B cell (primary cell): ENCODE results near the gene ZNF574. TPM values are rescaled to one million over a fixed set of nuclear protein-coding genes. Genes with fewer than 3 reads are reported as not detected.
A peak's percentile ranks its signal among the peaks of the same experiment; 100 is the strongest.

ENCODE experiments used
- ATAC-seq: fragments of 200-7000 bp; cut with Tn5 transposase; one replicate; pipeline ENCODE4 v1.10.0; 2021; ENCODE audit warnings: low read depth, mild to moderate bottlenecking, moderate number of reproducible peaks, moderate library complexity
- CTCF ChIA-PET: fragments of 350-600 bp; sonication (Branson Sonifier 250); formaldehyde crosslinking; loops from one replicate; lab custom pipeline; 2021; ENCODE audit warnings: antibody characterized with exemption, inconsistent platforms; lab: Charles Lee
- POLR2A ChIA-PET: fragments of 350-600 bp; sonication (Branson Sonifier 250); formaldehyde crosslinking; loops from one replicate; lab custom pipeline; 2021; ENCODE audit warnings: antibody characterized with exemption; lab: Charles Lee
- DNase-seq: peaks from one replicate; pipeline ENCODE4 v3.0.0; 2013
- H2AFZ ChIP-seq: 2 replicates; pipeline ENCODE4 v1.6.1; 2012; ENCODE audit warnings: mild to moderate bottlenecking, low read depth, low read length; ENCODE audit not compliant: insufficient read depth, poor library complexity, severe bottlenecking
- H3K27ac ChIP-seq, 2 donors: 1 replicate in 1 of 2; 2 replicates in 1 of 2; pipeline ENCODE4 v1.5.1; 2012 to 2013; ENCODE audit warnings: low read length in 2 of 2, mild to moderate bottlenecking in 2 of 2, moderate library complexity in 1 of 2
- H3K27me3 ChIP-seq, 4 experiments: fragments of 200-600 bp in 1 of 4; sonication (generic) in 1 of 4; replicated peaks in 1 of 4; 1 replicate in 2 of 4; 2 replicates in 2 of 4; pipeline versions ENCODE4 v1.6.1 to v1.7.0; 2013 to 2016; ENCODE audit warnings: low read length in 3 of 4, mild to moderate bottlenecking in 2 of 4, mixed read lengths in 1 of 4, moderate library complexity in 1 of 4; ENCODE audit not compliant: insufficient read depth in 4 of 4, control insufficient read depth in 3 of 4; ENCODE audit errors: control extremely low read depth in 1 of 4
- H3K36me3 ChIP-seq, 2 experiments: replicated peaks in 1 of 2; 1 replicate in 1 of 2; 2 replicates in 1 of 2; pipeline versions ENCODE4 v1.6.1 to v1.7.1; 2013; ENCODE audit warnings: low read length in 1 of 2; ENCODE audit not compliant: insufficient read depth in 2 of 2, control insufficient read depth in 1 of 2; ENCODE audit errors: control extremely low read depth in 1 of 2, extremely low read depth in 1 of 2
- H3K4me1 ChIP-seq, 2 donors: fragments of 200-600 bp in 1 of 2; sonication (generic) in 1 of 2; 1 replicate in 1 of 2; 2 replicates in 1 of 2; pipeline versions ENCODE4 v1.5.1 to v1.6.1; 2013 to 2017; ENCODE audit warnings: low read length in 2 of 2; ENCODE audit not compliant: control insufficient read depth in 2 of 2, insufficient read depth in 2 of 2
- H3K4me2 ChIP-seq: replicated peaks from 2 replicates; pipeline ENCODE3; 2012; ENCODE audit warnings: mild to moderate bottlenecking, low read depth, low read length; ENCODE audit not compliant: poor library complexity, severe bottlenecking
- H3K4me3 ChIP-seq, 5 experiments: fragments of 200-600 bp in 1 of 5; sonication (generic) in 1 of 5; 1 replicate in 3 of 5; 2 replicates in 2 of 5; pipeline versions ENCODE4 v1.5.1 to v1.7.0; 2011 to 2016; ENCODE audit warnings: low read length in 4 of 5, mild to moderate bottlenecking in 4 of 5, low read depth in 2 of 5, control low read depth in 1 of 5, moderate library complexity in 1 of 5; ENCODE audit not compliant: insufficient read depth in 1 of 5; ENCODE audit errors: control extremely low read depth in 1 of 5, extremely low read depth in 1 of 5
- H3K79me2 ChIP-seq: fragments of 200-600 bp; sonication (generic); one replicate; pipeline ENCODE4 v1.6.0; 2016; ENCODE audit warnings: low read length; ENCODE audit not compliant: control insufficient read depth, insufficient read depth
- H3K9ac ChIP-seq: fragments of 200-600 bp; sonication (generic); 2 replicates; pipeline ENCODE4 v1.6.1; 2017; ENCODE audit warnings: mild to moderate bottlenecking, low read length, moderate library complexity
- H3K9me3 ChIP-seq, 3 donors: one replicate each; pipeline versions ENCODE4 v1.6.1 to v1.7.1; 2013; ENCODE audit warnings: low read length in 2 of 3; ENCODE audit not compliant: control insufficient read depth in 2 of 3, insufficient read depth in 1 of 3; ENCODE audit errors: control extremely low read depth in 1 of 3
- H4K20me1 ChIP-seq: 2 replicates; pipeline ENCODE4 v1.6.0; 2012; ENCODE audit warnings: mild to moderate bottlenecking, low read length; ENCODE audit not compliant: insufficient read depth, control insufficient read depth, poor library complexity, severe bottlenecking
- H3K27ac Mint-ChIP-seq: one replicate; pipeline ENCODE4 v1.8.0; 2021; ENCODE audit warnings: mixed read lengths
- H3K27me3 Mint-ChIP-seq: one replicate; pipeline ENCODE4 v1.8.0; 2021; ENCODE audit warnings: mixed read lengths
- H3K4me1 Mint-ChIP-seq: one replicate; pipeline ENCODE4 v1.8.0; 2021; ENCODE audit warnings: mixed read lengths
- H3K4me3 Mint-ChIP-seq: one replicate; pipeline ENCODE4 v1.8.0; 2021; ENCODE audit warnings: mixed read lengths
- H3K9me3 Mint-ChIP-seq: one replicate; pipeline ENCODE4 v1.8.0; 2022; ENCODE audit warnings: mixed read lengths; ENCODE audit not compliant: insufficient read depth
- CTCF ChIP-seq: fragments of 200-600 bp; IDR thresholded peaks from one replicate; pipeline ENCODE4 v1.8.0; 2022; ENCODE audit warnings: antibody characterized with exemption, mild to moderate bottlenecking
- EZH2 ChIP-seq: IDR thresholded peaks from 2 replicates; pipeline ENCODE4 v1.6.1; 2012; ENCODE audit warnings: borderline replicate concordance, low read depth, mild to moderate bottlenecking, moderate library complexity, low read length; ENCODE audit not compliant: insufficient read depth, poor library complexity, severe bottlenecking
- WGBS: methylation state at CpG from one replicate; pipeline ENCODE4 v1.1.5; 2013; ENCODE audit warnings: missing lambda C conversion rate; ENCODE audit not compliant: insufficient coverage; 5-methylcytosine and 5-hydroxymethylcytosine counted together
- intact Hi-C: fragments of 100-400 bp; cut with micrococcal nuclease; formaldehyde crosslinking; loops from one replicate; pipeline ENCODE4 v1.10.0; 2022
- polyA plus RNA-seq: library from polyadenylated mRNA; depleted of rRNA; stranded (reverse); fragments of >200 nt; gene quantifications from 2 replicates; pipeline ENCODE4 v1.2.3, GENCODE V29; 2012
- total RNA-seq, 2 donors: library from RNA; stranded (reverse); fragments of 120-200 nt in 1 of 2; gene quantifications; 1 replicate in 1 of 2; 2 replicates in 1 of 2; pipeline versions ENCODE4 v1.2.3 to v1.2.4, GENCODE V29; 2013 to 2022

The ZNF574 gene
- total and polyA plus RNA-seq, 2 donors (not counting 1 experiment from before 2014, with no cell fraction given) = 27.4 to 29.1 TPM

GRCh38 chr19:42091300-42091699, 15.3 kb downstream of the ZNF574 start:
- Histone ChIP-seq H3K36me3 (peaks cover 1 to 49% of the 10 kb centered on the region in 2 experiments), H3K79me2 (peaks cover 15% of the 10 kb centered on the region), H3K27me3 (no peaks in the 10 kb centered on the region), H3K4me3 (no peak overlapping the region), H3K4me2 (no peak overlapping the region), H2AFZ (no peak overlapping the region), H3K27ac (peak overlapping the region in 1 of 2 donors; percentile 78), H4K20me1 (peaks cover 66% of the 10 kb centered on the region), H3K9ac (no peak overlapping the region), H3K9me3 (no peaks in the 10 kb centered on the region), H3K4me1 (peaks cover 13 to 46% of the 10 kb centered on the region in 2 donors)
- no peaks in the 10 kb centered on the region for H3K9me3 Mint-ChIP-seq
- H3K4me1 Mint-ChIP-seq = peaks cover 43% of the 10 kb centered on the region
- no peak for TF ChIP-seq CTCF
- TF ChIP-seq EZH2 = no peak
- 98% methylated on average over 11 of the region's 13 CpGs for WGBS
- no peak overlapping the region for H3K27ac Mint-ChIP-seq
- ChIA-PET CTCF (interaction anchor here (0.7 to 2.1 kb wide), 3 partner anchors 17 to 133 kb away, joined by 3 to 9 read pairs (median 4); no protein-coding TSS in a partner anchor), POLR2A (no interaction called here)
- intact Hi-C loops = no loop called here
- ATAC-seq (no peak), DNase-seq (no peak)
- H3K27me3 Mint-ChIP-seq = no peaks in the 10 kb centered on the region
- H3K4me3 Mint-ChIP-seq = no peak overlapping the region

DNA sequence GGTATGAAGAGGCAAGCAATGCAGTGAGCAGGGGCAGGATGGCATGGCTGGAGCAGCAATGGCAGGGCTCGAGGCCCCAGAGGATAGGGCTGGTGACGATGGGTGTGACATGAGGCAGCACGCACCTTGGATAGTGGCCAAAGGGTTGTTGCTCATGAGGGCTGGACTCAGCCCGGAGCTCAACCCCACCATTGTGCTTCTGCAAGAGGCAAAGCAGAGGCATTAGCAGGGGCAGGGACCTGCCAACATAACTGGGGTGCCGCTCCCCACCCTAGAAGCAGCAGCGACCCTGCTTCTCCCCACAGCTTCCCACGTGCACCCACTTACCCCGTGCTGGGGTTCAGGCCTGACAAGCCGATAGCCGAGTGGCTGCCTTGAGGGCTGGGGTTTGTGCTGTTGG, 15.8 kb downstream of the ZNF574 start:
- Histone ChIP-seq H3K27me3 (no peaks in the 10 kb centered on the region), H3K9ac (no peak overlapping the region), H3K36me3 (peaks cover 1 to 54% of the 10 kb centered on the region in 2 experiments), H3K9me3 (no peaks in the 10 kb centered on the region), H4K20me1 (peaks cover 66% of the 10 kb centered on the region), H3K4me3 (no peak overlapping the region), H3K79me2 (peaks cover 18% of the 10 kb centered on the region), H2AFZ (no peak overlapping the region), H3K4me1 (peaks cover 12 to 46% of the 10 kb centered on the region in 2 donors), H3K4me2 (no peak overlapping the region), H3K27ac (peak overlapping the region in 1 of 2 donors; percentile 78)
- intact Hi-C loops = no loop called here
- no peak overlapping the region for H3K27ac Mint-ChIP-seq
- 66% methylated on average over 4 of the region's 10 CpGs for WGBS
- no peaks in the 10 kb centered on the region for H3K27me3 Mint-ChIP-seq
- CTCF ChIA-PET = interaction anchor here (2.1 kb wide), 1 partner anchor 17 kb away, joined by 9 read pairs; no protein-coding TSS in a partner anchor
- DNase-seq (no peak), ATAC-seq (no peak)
- POLR2A ChIA-PET = no interaction called here
- H3K4me1 Mint-ChIP-seq = peaks cover 43% of the 10 kb centered on the region
- no peak overlapping the region for H3K4me3 Mint-ChIP-seq
- no peak for TF ChIP-seq EZH2
- no peak for TF ChIP-seq CTCF
- H3K9me3 Mint-ChIP-seq = no peaks in the 10 kb centered on the region
